HepG2 (cell line): ENCODE data around the gene SEC14L6. TPM values are rescaled to one million over a fixed set of nuclear protein-coding genes. Genes with fewer than 3 reads are reported as not detected.

Experiments
- YY1 ChIP-seq: IDR thresholded peaks from 2 replicates; pipeline ENCODE4 v1.6.1; 2011; ENCODE audit warnings: low read length, low read depth, moderate library complexity, mild to moderate bottlenecking; ENCODE audit not compliant: insufficient read depth, insufficient replicate concordance
- ZBTB40 ChIP-seq, 2 experiments: fragments of 450-650 bp in 1 of 2; sonication (generic) in 1 of 2; formaldehyde crosslinking in 1 of 2; IDR thresholded peaks; 2 replicates each; pipeline versions ENCODE4 v1.6.1 to v1.8.0; 2016 to 2022; ENCODE audit warnings: antibody characterized with exemption in 1 of 2, mild to moderate bottlenecking in 1 of 2, missing genetic modification reagents in 1 of 2
- ZNF292 ChIP-seq: sonication (generic); formaldehyde crosslinking; IDR thresholded peaks from 2 replicates; pipeline ENCODE4 v1.8.1; 2022; ENCODE audit warnings: mild to moderate bottlenecking, low read depth, missing genetic modification reagents, borderline replicate concordance
- polyA plus RNA-seq, 8 experiments: library from polyadenylated mRNA; depleted of rRNA in 3 of 8; stranded (reverse) in 7 of 8; unstranded in 1 of 8; fragments of >200 nt; fragmentation: Illumina TruSeq in 4 of 8; extraction: Trizol in 4 of 8; gene quantifications; 2 replicates each; pipeline versions ENCODE4 v1.2.1 to v1.2.3, GENCODE V29; 2011 to 2016; ENCODE audit warnings: low read depth in 4 of 8, missing spikeins in 1 of 8, mixed read lengths in 1 of 8; ENCODE audit not compliant: insufficient read depth in 1 of 8
- total RNA-seq, 5 experiments: library from RNA; depleted of rRNA; stranded (reverse); fragments of >200 nt; fragmentation: Illumina TruSeq; extraction: Trizol; gene quantifications; 2 replicates each; pipeline ENCODE4 v1.2.3, GENCODE V29; 2016; ENCODE audit warnings: low read depth in 1 of 5

The SEC14L6 gene
- total and polyA plus RNA-seq, 2 of the 13 experiments (the other 11 are each of a cell fraction or from before 2014, with no cell fraction given), result 0.09 to 9.3 TPM

DNA sequence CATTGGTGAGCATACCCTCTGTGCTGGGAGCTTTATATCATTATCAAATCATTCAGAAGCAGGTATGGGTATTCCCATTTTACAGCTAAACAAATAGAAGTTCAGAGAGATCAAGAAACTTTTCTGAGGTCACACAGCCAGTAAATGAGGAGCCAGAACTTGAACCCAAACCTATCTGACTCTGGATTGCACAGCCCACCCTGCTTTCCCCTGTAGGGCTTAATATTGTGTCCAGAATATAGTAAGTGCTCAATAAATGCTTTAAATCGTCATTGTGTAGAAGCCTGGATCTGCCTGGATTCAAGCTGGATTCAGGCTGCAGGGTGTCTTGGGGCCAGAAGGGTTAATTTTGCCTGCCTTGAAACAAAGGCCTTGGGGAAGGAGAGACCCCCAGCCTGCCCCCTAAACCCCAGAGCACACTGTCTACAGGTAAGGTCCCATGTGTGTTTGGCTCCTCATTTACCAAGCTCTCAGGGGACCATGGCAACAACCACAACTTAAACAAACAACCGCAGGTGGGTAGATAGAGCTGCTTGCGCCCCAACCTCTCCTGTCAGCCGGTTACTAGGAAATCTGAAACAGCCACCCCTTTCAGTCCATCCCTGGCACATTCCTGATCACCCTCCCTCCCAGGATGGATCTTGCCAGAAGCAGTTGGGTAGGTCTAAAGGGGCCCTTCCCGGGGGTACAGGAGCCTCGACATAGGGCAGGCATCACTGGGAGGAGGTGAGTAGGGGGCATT lies 71.7 kb downstream of the SEC14L6 start (continued):
- TF ChIP-seq ZBTB40 (IDR thresholded peaks at IDR 0.05) (no peak), ZBTB40 (CRISPR knock-in tag; IDR thresholded peaks at IDR 0.05) (no peak), YY1 (no peak), ZNF292 (CRISPR knock-in tag) (no peak)
